Measurements from ENCODE around the gene IL10RA.
"Not testable (repeated sequence)": the region's sequence is repeated elsewhere in the genome, so short reads cannot be mapped to it uniquely, and the experiment has no call there.

The IL10RA gene

DNA sequence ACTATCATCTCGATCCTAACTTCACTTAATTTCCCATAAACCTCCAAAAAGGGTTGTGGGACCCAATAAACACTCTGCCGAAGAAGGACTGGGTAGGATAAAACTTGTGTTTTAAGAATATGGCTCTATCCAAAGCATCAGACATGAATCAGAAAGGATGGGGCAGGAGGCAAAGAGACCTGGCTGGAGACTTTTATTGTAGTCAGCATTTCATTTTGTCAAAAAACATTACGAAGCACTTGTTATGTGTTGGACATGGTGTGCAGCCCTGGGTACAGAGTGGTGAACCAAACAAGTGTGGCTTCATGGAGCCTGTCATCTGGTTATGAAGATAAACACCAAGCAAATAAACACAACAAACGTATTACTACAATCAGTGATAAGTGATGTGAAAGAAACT is 17.3 kb downstream of the IL10RA start:
- TF ChIP-seq, protein P1, sequence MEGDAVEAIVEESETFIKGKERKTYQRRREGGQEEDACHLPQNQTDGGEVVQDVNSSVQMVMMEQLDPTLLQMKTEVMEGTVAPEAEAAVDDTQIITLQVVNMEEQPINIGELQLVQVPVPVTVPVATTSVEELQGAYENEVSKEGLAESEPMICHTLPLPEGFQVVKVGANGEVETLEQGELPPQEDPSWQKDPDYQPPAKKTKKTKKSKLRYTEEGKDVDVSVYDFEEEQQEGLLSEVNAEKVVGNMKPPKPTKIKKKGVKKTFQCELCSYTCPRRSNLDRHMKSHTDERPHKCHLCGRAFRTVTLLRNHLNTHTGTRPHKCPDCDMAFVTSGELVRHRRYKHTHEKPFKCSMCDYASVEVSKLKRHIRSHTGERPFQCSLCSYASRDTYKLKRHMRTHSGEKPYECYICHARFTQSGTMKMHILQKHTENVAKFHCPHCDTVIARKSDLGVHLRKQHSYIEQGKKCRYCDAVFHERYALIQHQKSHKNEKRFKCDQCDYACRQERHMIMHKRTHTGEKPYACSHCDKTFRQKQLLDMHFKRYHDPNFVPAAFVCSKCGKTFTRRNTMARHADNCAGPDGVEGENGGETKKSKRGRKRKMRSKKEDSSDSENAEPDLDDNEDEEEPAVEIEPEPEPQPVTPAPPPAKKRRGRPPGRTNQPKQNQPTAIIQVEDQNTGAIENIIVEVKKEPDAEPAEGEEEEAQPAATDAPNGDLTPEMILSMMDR (IDR thresholded peaks at IDR 0.05; ENCODE audit: low read depth, low read length): no peak
- Histone ChIP-seq H3K36me3 (no peaks in the 10 kb centered on the region), H3K9me3 (ENCODE audit: severe bottlenecking) (peaks cover 11% of the 10 kb centered on the region), H3K27me3 (ENCODE audit: insufficient read depth, low read depth, severe bottlenecking) (no peaks in the 10 kb centered on the region), H3K27ac (no peak overlapping the region), H3K4me3 (ENCODE audit: low read depth, low read length) (no peak overlapping the region)
- no peak for DNase-seq

DNA sequence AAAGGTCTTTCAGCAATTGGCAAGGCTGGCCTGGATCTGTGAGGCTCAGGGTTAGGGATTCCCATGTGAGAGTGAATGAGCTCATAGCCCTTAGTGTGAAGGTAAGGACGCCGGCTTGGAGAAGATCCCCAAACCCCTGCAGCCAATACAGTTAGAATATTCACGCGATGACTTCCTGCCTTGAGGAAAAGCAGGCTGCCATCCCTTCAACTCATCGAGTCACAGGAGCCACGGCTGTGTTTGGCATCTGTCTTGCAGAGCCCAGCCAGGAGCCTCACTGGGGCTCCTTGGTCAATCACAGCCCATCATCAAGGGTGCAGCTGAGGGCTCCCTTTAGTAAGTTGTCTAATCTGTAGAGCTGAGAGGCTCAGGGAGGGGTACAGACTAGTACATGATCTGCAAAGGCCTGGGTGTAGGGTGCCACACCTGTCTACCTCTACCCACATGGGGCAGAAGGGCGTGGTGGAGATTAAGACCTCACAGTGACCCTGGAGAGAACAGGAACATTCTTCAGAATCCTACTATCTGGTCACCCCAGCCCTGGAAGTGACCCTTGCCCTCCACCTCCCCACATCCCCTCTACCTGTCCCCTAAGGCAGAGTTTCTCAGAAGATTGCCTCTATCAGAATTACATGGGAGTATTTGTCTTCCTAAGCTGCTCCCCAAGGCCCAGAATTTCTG is 18.5 kb downstream of the IL10RA start:
- Histone ChIP-seq H3K4me3 (ENCODE audit: low read depth, low read length) (no peak overlapping the region), H3K9me3 (ENCODE audit: severe bottlenecking) (peaks cover 11% of the 10 kb centered on the region), H3K27ac (no peak overlapping the region), H3K36me3 (no peaks in the 10 kb centered on the region), H3K27me3 (ENCODE audit: insufficient read depth, low read depth, severe bottlenecking) (no peaks in the 10 kb centered on the region)
- TF ChIP-seq, protein P1 (IDR thresholded peaks at IDR 0.05; ENCODE audit: low read depth, low read length): no peak
- DNase-seq: no peak

DNA sequence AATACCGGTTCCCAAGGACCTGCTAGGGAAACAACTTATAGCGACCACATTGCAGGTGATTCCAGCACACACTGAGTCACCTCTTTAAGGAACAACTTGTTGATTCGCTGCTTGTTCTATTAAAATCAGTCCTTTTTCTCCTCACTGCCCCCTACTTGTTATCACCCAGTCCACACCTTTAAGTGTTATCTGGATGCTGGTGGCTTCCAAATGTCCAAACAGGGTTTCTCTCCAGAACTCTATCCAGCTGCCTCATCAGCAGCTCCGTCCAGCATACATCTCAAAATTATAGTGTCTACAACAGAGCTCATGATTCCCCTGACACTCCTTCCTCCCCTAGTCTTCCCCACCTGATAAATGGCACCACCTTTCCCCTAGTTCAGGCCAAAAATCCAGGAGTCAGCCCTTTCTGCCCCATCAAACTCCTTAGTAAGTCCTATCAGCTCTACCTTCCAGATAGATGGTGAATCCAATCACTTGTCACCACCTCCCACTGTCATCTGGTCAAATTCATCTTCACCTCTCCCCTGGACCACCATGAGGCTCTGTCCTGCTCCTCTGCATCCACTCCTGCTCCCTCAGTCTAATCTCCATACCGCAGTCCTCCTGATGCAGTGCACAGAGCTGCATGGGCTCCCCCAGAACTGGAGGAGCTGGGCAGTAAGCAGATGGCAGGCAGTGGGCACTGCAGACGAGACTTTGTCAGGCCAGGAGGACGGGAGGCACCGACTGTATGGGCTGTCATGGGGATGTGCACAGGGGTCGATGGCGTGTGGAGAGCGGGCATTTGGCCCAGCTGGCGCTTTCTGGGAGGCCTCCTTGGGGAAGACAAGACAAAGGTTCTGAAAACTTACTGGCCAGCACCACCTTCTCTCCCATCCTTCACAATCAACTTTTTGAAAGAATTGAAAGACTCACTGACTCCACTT is 19.3 kb downstream of the IL10RA start:
- Histone ChIP-seq H3K9me3 (ENCODE audit: severe bottlenecking) (peaks cover 11% of the 10 kb centered on the region), H3K27me3 (ENCODE audit: insufficient read depth, low read depth, severe bottlenecking) (no peaks in the 10 kb centered on the region), H3K4me3 (ENCODE audit: low read depth, low read length) (no peak overlapping the region), H3K36me3 (no peaks in the 10 kb centered on the region), H3K27ac (no peak overlapping the region)
- no peak for DNase-seq
- TF ChIP-seq, protein P1 (IDR thresholded peaks at IDR 0.05; ENCODE audit: low read depth, low read length): no peak

DNA sequence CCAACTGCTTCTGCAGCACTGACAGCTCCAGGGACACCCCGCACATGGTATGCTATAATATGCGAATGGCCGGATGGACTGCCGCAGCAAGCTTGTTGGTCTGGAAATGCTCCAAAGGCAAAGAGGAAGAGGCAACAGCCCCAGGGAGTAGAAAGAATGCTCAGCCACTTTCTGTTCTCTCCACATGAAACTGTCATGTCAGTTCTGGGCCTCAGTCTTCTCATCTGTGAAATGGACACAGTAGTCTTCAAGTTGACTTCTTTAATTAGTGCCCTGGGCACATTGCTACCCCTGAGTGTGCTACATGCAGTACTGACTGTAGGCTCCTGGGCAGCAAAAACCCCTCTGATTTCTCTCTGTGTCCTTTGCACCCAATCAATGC is 19.9 kb downstream of the IL10RA start:
- Histone ChIP-seq H3K27ac (no peak overlapping the region), H3K9me3 (ENCODE audit: severe bottlenecking) (peaks cover 11% of the 10 kb centered on the region), H3K27me3 (ENCODE audit: insufficient read depth, low read depth, severe bottlenecking) (no peaks in the 10 kb centered on the region), H3K36me3 (no peaks in the 10 kb centered on the region), H3K4me3 (ENCODE audit: low read depth, low read length) (no peak overlapping the region)
- no peak for DNase-seq
- TF ChIP-seq, protein P1 (IDR thresholded peaks at IDR 0.05; ENCODE audit: low read depth, low read length): no peak

DNA sequence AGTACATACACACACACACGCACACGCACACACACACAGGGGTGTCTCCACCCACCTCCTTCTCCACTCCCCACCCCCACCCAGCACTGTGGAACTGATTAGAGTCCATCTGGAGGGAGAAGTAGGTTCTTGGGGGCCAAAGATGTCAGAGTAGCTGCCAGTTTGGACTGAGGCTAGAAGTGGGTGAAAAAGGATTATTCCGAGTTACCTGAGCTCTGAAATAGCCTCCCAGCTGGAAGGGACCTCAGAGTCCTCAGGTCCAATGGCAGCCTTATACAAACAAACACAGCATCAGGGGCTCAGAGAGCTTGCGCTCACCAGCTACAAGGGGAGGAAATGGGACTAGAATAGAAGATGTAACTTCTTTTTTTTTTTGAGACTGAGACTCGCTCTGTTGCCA is 20.8 kb downstream of the IL10RA start:
- peaks cover 11% of the 10 kb centered on the region for H3K9me3 ChIP-seq (ENCODE audit: severe bottlenecking)
- TF ChIP-seq, protein P1 (IDR thresholded peaks at IDR 0.05; ENCODE audit: low read depth, low read length): no peak
- H3K4me3 ChIP-seq (ENCODE audit: low read depth, low read length): no peak overlapping the region
- no peak overlapping the region for H3K27ac ChIP-seq
- H3K27me3 ChIP-seq (ENCODE audit: insufficient read depth, low read depth, severe bottlenecking): no peaks in the 10 kb centered on the region
- H3K36me3 ChIP-seq: no peaks in the 10 kb centered on the region
- no peak for DNase-seq

DNA sequence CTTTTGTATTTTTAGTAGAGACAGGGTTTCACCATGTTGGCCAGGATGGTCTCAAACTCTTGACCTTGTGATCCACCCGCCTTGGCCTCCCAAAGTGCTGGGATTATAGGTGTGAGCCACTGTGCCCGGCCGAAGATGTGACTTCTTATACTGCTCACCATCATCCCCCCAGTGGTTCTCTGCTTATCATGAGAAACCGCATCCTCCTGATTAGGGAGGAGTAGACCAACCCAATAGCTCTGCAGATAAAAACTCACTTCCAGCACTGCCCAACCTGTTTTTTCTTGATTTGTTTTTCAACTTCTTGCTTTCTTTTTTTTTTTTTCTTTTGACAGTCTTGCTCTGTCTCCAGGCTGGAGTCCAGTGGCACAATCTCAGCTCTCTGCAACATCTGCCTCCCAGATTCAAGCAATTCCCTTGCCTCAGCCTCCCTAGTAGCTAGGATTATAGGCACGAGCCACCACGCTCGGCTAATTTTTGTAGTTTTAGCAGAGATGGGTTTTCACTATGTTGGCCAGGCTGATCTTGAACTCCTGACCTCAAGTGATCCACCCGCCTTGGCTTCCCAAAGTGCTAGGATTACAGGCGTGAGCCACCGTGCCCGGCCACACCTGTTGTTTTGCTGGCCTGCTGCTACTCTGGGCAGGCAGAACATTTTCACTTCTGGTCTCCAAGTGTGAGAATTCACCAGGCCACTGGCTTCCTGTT is 21.5 kb downstream of the IL10RA start:
- H3K27me3 ChIP-seq (ENCODE audit: insufficient read depth, low read depth, severe bottlenecking); H3K36me3 ChIP-seq; DNase-seq; H3K4me3 ChIP-seq (ENCODE audit: low read depth, low read length); H3K27ac ChIP-seq: not testable (repeated sequence)
- H3K9me3 ChIP-seq (ENCODE audit: severe bottlenecking): peaks cover 11% of the 10 kb centered on the region
